ENCODE results near the gene PLSCR5. TPM values are rescaled to one million over a fixed set of nuclear protein-coding genes. Genes with fewer than 3 reads are reported as not detected.

PLSCR5 gene, protein sequence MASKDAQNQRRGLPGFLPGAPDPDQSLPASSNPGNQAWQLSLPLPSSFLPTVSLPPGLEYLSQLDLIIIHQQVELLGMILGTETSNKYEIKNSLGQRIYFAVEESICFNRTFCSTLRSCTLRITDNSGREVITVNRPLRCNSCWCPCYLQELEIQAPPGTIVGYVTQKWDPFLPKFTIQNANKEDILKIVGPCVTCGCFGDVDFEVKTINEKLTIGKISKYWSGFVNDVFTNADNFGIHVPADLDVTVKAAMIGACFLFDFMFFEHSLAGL
- not detected for total RNA-seq

DNA sequence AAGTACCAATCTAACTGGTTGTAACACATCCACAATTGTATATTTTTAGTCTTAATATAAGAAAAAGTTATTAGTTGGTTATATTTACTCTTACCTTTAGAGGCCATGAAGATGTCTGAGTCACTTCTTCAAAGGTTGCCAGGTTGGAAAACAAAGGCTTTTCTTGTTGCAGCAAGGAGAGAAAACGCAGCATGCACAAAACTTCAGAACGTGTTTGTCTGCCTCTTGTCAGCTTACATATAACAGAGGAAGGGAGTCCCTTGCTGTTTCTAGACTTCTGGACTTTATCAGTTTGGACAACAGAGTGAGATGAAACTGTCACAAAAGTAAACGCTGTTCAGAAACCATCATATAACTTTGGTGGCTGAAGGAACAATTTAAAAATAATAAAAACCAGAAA lies at the start of gene PLSCR5:
Gene PLSCR5 (minus strand): TSS at position 241 of the 400 bp plus-strand sequence. CDS start 134 bp downstream, at position 107.
- Histone ChIP-seq H3K4me1 (no peaks in the 10 kb centered on the region), H3K4me3 (no peak within 1 kb of the TSS), H3K9me3 (no peaks in the 10 kb centered on the region), H3K36me3 (no peaks in the 10 kb centered on the region), H3K27ac (no peak within 1 kb of the TSS), H3K27me3 (no peaks in the 10 kb centered on the region)
- intact Hi-C loops (cut with DNase I) = no loop called here
- DNase-seq (ENCODE audit: extremely low spot score in 2 of 2) = no peak
- TF ChIP-seq, protein P1, sequence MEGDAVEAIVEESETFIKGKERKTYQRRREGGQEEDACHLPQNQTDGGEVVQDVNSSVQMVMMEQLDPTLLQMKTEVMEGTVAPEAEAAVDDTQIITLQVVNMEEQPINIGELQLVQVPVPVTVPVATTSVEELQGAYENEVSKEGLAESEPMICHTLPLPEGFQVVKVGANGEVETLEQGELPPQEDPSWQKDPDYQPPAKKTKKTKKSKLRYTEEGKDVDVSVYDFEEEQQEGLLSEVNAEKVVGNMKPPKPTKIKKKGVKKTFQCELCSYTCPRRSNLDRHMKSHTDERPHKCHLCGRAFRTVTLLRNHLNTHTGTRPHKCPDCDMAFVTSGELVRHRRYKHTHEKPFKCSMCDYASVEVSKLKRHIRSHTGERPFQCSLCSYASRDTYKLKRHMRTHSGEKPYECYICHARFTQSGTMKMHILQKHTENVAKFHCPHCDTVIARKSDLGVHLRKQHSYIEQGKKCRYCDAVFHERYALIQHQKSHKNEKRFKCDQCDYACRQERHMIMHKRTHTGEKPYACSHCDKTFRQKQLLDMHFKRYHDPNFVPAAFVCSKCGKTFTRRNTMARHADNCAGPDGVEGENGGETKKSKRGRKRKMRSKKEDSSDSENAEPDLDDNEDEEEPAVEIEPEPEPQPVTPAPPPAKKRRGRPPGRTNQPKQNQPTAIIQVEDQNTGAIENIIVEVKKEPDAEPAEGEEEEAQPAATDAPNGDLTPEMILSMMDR (IDR thresholded peaks at IDR 0.05) = no peak
- TF ChIP-seq POLR2AphosphoS5 (IDR thresholded peaks at IDR 0.05; ENCODE audit: insufficient read depth in 1 of 2, low read depth in 1 of 2) = no peak
- no peak for TF ChIP-seq POLR2A (IDR thresholded peaks at IDR 0.05)

DNA sequence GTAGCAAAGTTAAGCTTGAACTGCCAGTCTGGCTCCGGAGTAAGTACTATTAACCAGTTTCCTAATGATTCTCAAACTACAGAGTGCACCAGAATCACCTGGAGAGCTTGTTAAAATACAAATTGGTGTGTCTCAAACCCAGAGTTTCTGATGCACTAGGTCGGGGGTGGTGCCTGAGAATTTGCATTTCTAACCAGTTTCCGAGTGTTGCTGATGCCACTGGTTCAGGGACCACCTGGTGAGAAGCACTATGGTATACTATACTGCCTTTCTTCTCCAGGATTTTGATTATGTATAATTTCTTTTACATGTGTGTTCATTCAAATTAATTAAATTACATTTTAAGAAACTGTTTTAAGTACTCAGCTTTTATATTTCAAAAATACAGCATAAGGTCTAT lies 48.8 kb upstream of the PLSCR5 start:
- H3K9me3 ChIP-seq = no peaks in the 10 kb centered on the region
- H3K36me3 ChIP-seq = no peaks in the 10 kb centered on the region
- no peak for DNase-seq (ENCODE audit: extremely low spot score in 2 of 2)
- no peak overlapping the region for H3K4me3 ChIP-seq
- no peak overlapping the region for H3K27ac ChIP-seq
- TF ChIP-seq POLR2AphosphoS5 (IDR thresholded peaks at IDR 0.05; ENCODE audit: insufficient read depth in 1 of 2, low read depth in 1 of 2) = no peak
- no peak for TF ChIP-seq POLR2A (IDR thresholded peaks at IDR 0.05)
- TF ChIP-seq, protein P1 (IDR thresholded peaks at IDR 0.05) = no peak
- no peaks in the 10 kb centered on the region for H3K4me1 ChIP-seq
- intact Hi-C loops (cut with DNase I) = no loop called here
- no peaks in the 10 kb centered on the region for H3K27me3 ChIP-seq

DNA sequence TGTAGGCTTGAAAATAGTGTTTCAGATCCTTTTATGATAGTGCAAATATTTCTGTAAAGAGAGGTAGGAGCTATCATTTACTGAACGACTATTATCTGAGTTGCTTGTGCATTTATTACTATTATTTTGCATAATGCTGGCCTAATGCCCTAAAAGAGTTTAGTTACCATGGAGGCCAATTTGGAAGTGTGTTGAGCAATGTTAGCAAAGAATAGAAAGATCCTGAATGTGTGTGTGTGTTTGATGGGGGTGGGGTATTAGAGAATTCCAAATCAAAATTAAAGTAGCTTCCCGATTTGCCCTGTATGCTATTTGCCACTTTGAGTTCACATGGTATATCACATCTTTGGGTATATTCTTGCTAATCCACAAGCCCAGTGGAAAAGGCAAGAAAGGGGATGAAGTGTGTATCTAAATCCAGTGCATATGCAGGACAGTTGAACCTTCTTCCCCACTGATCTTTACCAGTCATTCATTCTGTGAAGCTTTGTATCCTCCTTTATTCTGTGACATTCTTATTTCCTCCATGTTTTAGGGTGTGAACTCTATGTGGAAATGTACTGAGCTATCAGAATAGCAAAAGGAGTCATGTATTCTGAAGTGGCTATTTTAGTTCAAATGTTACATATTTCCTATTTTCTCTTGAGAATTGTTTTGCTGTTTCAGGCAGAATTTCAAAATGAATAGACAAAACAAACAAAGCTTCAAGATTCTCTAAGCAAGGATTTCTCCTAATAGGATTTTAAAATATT lies 45.7 kb upstream of the PLSCR5 start:
- H3K27me3 ChIP-seq = no peaks in the 10 kb centered on the region
- DNase-seq (ENCODE audit: extremely low spot score in 2 of 2) = no peak
- intact Hi-C loops (cut with DNase I) = no loop called here

DNA sequence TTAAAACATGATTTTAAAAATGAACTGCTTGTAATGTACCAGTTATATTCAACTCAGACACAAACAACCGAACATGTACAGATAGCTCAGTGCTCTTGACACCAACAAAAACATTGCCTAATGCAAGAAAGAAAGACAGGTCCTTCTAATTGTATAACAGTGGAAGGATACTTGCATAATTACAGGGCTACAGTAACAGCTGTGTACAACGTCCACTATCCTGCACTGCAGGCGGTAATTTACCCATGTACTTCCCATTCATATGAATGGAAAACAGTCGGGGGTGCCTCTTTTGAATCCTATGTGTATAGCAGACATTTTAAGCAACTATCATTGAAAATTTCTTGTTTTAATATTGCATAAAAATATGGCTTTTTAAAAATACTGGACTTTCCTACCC lies 41.1 kb upstream of the PLSCR5 start:
- Histone ChIP-seq H3K27ac (no peak overlapping the region), H3K36me3 (no peaks in the 10 kb centered on the region), H3K9me3 (no peaks in the 10 kb centered on the region), H3K4me1 (no peaks in the 10 kb centered on the region), H3K27me3 (no peaks in the 10 kb centered on the region), H3K4me3 (no peak overlapping the region)
- DNase-seq (ENCODE audit: extremely low spot score in 2 of 2) = no peak
- TF ChIP-seq, protein P1 (IDR thresholded peaks at IDR 0.05) = no peak
- no peak for TF ChIP-seq POLR2A (IDR thresholded peaks at IDR 0.05)
- TF ChIP-seq POLR2AphosphoS5 (IDR thresholded peaks at IDR 0.05; ENCODE audit: insufficient read depth in 1 of 2, low read depth in 1 of 2) = no peak
- intact Hi-C loops (cut with DNase I) = no loop called here

More for the DNA sequence above, 45.7 kb upstream of the PLSCR5 start:
- Histone ChIP-seq H3K27ac (no peak overlapping the region), H3K4me1 (no peaks in the 10 kb centered on the region), H3K9me3 (no peaks in the 10 kb centered on the region), H3K36me3 (no peaks in the 10 kb centered on the region), H3K4me3 (no peak overlapping the region)
- TF ChIP-seq POLR2AphosphoS5 (IDR thresholded peaks at IDR 0.05; ENCODE audit: insufficient read depth in 1 of 2, low read depth in 1 of 2) = no peak
- TF ChIP-seq POLR2A (IDR thresholded peaks at IDR 0.05) = no peak
- TF ChIP-seq, protein P1 (IDR thresholded peaks at IDR 0.05) = no peak
